H1 (cell line): ENCODE results near the gene ADCY1. TPM values are rescaled to one million over a fixed set of nuclear protein-coding genes. Genes with fewer than 3 reads are reported as not detected.

Experiments used
- JUN ChIP-seq: IDR thresholded peaks from 2 replicates; pipeline ENCODE4 v1.6.1; 2011; ENCODE audit warnings: low read depth, mild to moderate bottlenecking, improper control_type of control experiment, low read length
- JUND ChIP-seq: IDR thresholded peaks from 2 replicates; pipeline ENCODE4 v1.6.1; 2011; ENCODE audit warnings: mild to moderate bottlenecking, improper control_type of control experiment, low read length
- NRF1 ChIP-seq: IDR thresholded peaks from 2 replicates; pipeline ENCODE4 v1.6.1; 2011; ENCODE audit warnings: mild to moderate bottlenecking, low read depth, low read length, improper control_type of control experiment
- PHF8 ChIP-seq: fragments of 200-600 bp; sonication (generic); conservative IDR thresholded peaks from 2 replicates; pipeline ENCODE4 v1.7.1; 2012; ENCODE audit warnings: low read depth, mild to moderate bottlenecking, inconsistent platforms, low read length, moderate library complexity
- POLR2A ChIP-seq, 2 experiments: IDR thresholded peaks; 1 replicate in 1 of 2; 2 replicates in 1 of 2; pipeline ENCODE4 v1.6.1; 2011; ENCODE audit warnings: low read depth in 2 of 2, low read length in 2 of 2, mild to moderate bottlenecking in 2 of 2; ENCODE audit errors: control extremely low read depth in 1 of 2
- TBP ChIP-seq: IDR thresholded peaks from 2 replicates; pipeline ENCODE4 v1.6.1; 2011; ENCODE audit warnings: low read depth, low read length, improper control_type of control experiment
- polyA plus RNA-seq, 7 experiments: library from polyadenylated mRNA; depleted of rRNA in 3 of 7; stranded (reverse) in 5 of 7; unstranded in 2 of 7; fragments of >200 nt in 5 of 7; fragments of 200-250 nt in 2 of 7; gene quantifications; 1 replicate in 5 of 7; 2 replicates in 1 of 7; 4 replicates in 1 of 7; pipeline versions ENCODE4 v1.2.1 to v1.2.3, GENCODE V29; 2011 to 2013; ENCODE audit warnings: missing spikeins in 2 of 7, mixed read lengths in 2 of 7
- total RNA-seq: library from RNA; stranded (reverse); fragmentation: NEBNext Ultra II Directional; extraction: Animal tissue kit (Norgen Biotek cat#: 25700); gene quantifications from 2 replicates; pipeline ENCODE4 v1.2.1, GENCODE V29; 2021

The ADCY1 gene
- total and polyA plus RNA-seq, 2 of the 8 experiments (the other 6 are each of a cell fraction or from before 2014, with no cell fraction given): 7.9 to 26.9 TPM

DNA sequence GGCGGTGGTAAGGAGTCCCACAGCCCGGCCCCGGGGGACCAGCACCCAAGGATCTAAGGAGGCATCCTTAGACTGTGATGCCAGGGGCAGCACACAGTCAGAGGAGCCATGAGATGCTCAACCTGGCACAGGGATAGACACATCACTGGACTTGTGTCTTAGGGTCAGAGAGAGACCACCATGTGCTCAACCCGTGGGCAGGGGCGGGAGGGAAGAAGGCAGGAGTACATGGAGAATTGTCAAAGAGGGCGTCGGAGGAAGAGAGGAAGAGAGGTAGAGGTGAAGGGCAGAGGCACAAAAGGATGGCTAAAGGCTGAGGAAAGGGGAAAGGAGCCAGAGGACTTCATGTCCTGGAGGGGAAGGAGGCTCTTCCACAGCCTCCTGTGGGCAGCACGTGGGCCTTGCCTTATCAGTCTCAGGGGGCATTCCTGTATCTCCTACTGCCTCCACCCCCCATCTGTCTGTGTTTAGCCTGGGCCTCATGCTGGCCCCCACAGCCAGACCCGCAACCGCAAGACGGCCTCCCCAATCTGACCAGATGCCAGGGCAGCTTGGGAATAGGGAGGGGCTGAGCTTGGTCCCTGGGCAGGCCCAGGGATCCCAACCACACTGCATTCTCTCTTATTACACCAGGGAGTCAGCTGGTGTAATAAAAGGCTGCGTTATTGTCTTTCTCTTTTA lies 2.2 kb downstream of the ADCY1 start (continued):
- TF ChIP-seq POLR2A (IDR thresholded peaks at IDR 0.05; ENCODE audit: control extremely low read depth in 1 of 2, low read depth in 2 of 2, low read length in 2 of 2): no peak
- TF ChIP-seq NRF1: no peak
- TF ChIP-seq JUN: no peak
- no peak for TF ChIP-seq PHF8
- TF ChIP-seq TBP: no peak
- no peak for TF ChIP-seq JUND
